ENCODE measurements around the gene AMOTL2. TPM values are rescaled to one million over a fixed set of nuclear protein-coding genes. Genes with fewer than 3 reads are reported as not detected.
A peak's percentile ranks its signal among the peaks of the same experiment; 100 is the strongest.

Gene AMOTL2
- polyA plus RNA-seq, 1 of the 3 experiments (the other 2 are of a cell fraction): 185 TPM

- peak; percentile 77 for TF ChIP-seq NFIC (IDR thresholded peaks at IDR 0.05; ENCODE audit: borderline replicate concordance)
Observed at GRCh38 chr3:134317106-134317947, 56.9 kb downstream of the AMOTL2 start (continued).

DNA sequence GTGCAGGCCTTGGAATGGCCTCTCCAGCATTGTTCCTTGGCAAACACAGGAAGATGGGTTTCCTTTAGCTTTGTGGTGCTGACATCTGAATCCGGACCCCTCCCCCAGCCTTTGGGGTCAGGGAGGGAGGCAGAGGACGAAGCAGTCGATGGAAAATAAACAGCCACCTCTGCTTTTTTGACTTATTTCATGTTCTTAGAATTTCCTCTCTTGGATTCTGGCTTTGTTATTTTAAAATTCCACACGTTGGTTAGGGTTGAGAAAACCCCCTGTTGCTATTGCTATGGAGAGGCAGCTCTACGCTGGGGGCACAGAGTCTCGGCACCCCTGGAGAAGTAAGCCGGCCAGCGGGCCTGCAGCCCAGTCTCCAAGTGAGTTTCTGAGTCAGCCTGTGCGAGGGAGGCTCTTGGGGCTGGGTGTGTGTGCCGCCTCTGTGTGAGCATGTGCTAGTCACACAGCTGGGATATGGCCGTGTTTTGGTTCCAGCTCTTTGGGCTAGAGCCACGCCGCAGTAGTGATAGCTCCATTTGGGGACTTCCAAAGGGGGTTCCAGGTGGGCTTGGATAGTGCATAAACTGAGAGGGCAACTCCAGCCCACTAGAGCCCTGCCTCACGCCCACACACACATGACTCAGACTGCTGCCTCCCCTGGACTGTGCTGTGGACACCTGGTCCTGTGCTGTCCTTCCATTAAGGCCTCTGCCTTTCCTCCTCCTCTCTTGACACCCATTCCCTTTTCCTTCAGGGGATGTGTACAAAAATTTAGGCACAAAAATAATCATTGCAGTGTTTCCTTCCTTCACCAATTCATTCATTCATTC, 58.8 kb downstream of the AMOTL2 start:
- Histone ChIP-seq H3F3A (replicated peaks; ENCODE audit: insufficient read depth) (peaks cover 37% of the 10 kb centered on the region), H3K9me3 (no peaks in the 10 kb centered on the region), H3K36me3 (replicated peaks in 1 of 2; ENCODE audit: control insufficient read depth in 1 of 2, insufficient read depth in 2 of 2, low read length in 1 of 2) (no peaks in the 10 kb centered on the region), H3K27me3 (ENCODE audit: insufficient read depth) (no peaks in the 10 kb centered on the region), H3K79me2 (ENCODE audit: insufficient read depth) (no peaks in the 10 kb centered on the region), H4K20me1 (ENCODE audit: insufficient read depth) (no peaks in the 10 kb centered on the region), H3K9ac (no peak overlapping the region), H3K27ac (ENCODE audit: low read depth in 2 of 2, low read length in 1 of 2) (peak overlapping the region in 1 of 2 experiments; percentile 11; a peak in 1 of 4 replicates), H3K9me2 (no peaks in the 10 kb centered on the region), H3K4me2 (no peak overlapping the region), H3K4me1 (ENCODE audit: control insufficient read depth in 1 of 2, insufficient read depth in 2 of 2, low read depth in 1 of 2, low read length in 1 of 2) (peaks cover 0 to 29% of the 10 kb centered on the region in 2 experiments; a peak in 1 of 4 replicates), H3K4me3 (ENCODE audit: low read depth in 2 of 2, low read length in 1 of 2) (no peak overlapping the region), H2AFZ (ENCODE audit: low read depth) (no peak overlapping the region)
- DNase-seq: no peak
- WGBS (ENCODE audit: low lambda C conversion rate): 75% methylated on average over 10 of the region's 14 CpGs
- CTCF ChIA-PET: interaction anchor here (0.9 to 18.5 kb wide), 2 partner anchors 15 to 164 kb away, joined by 3 to 375 read pairs; partner anchors contain the start of genes ANAPC13 and CEP63
- TF ChIP-seq MAX (IDR thresholded peaks at IDR 0.05; ENCODE audit: low read depth): 0 out of 2 replicates have a peak, but pooled peaks have one; percentile 23
- no peak for TF ChIP-seq SMC3 (IDR thresholded peaks at IDR 0.05; ENCODE audit: low read depth, low read length)
- POLR2A ChIA-PET: no interaction called here

- peaks cover 0 to 31% of the 10 kb centered on the region in 2 experiments; a peak in 1 of 4 replicates for H3K4me1 ChIP-seq (ENCODE audit: control insufficient read depth in 1 of 2, insufficient read depth in 2 of 2, low read depth in 1 of 2, low read length in 1 of 2)
- no peaks in the 10 kb centered on the region for H3K36me3 ChIP-seq (replicated peaks in 1 of 2; ENCODE audit: control insufficient read depth in 1 of 2, insufficient read depth in 2 of 2, low read length in 1 of 2)
- H3K9me2 ChIP-seq: no peaks in the 10 kb centered on the region
- 0 out of 4 replicates have a peak overlapping the region, but pooled peaks of 1 of the 2 experiments have one; percentile 11 for H3K27ac ChIP-seq (ENCODE audit: low read depth in 2 of 2, low read length in 1 of 2)
- no peaks in the 10 kb centered on the region for H3K9me3 ChIP-seq
- CTCF ChIA-PET: interaction anchor here (0.7 to 18.5 kb wide), 4 partner anchors 14 to 165 kb away, joined by 3 to 375 read pairs (median 3); partner anchors contain the start of genes ANAPC13 and CEP63
- no peaks in the 10 kb centered on the region for H4K20me1 ChIP-seq (ENCODE audit: insufficient read depth)
- peaks cover 38% of the 10 kb centered on the region for H3F3A ChIP-seq (replicated peaks; ENCODE audit: insufficient read depth)
- 0 out of 2 replicates have a peak, but pooled peaks have one; percentile 68 for TF ChIP-seq REST (IDR thresholded peaks at IDR 0.05; ENCODE audit: low read depth, low read length)
- TF ChIP-seq, protein P1, sequence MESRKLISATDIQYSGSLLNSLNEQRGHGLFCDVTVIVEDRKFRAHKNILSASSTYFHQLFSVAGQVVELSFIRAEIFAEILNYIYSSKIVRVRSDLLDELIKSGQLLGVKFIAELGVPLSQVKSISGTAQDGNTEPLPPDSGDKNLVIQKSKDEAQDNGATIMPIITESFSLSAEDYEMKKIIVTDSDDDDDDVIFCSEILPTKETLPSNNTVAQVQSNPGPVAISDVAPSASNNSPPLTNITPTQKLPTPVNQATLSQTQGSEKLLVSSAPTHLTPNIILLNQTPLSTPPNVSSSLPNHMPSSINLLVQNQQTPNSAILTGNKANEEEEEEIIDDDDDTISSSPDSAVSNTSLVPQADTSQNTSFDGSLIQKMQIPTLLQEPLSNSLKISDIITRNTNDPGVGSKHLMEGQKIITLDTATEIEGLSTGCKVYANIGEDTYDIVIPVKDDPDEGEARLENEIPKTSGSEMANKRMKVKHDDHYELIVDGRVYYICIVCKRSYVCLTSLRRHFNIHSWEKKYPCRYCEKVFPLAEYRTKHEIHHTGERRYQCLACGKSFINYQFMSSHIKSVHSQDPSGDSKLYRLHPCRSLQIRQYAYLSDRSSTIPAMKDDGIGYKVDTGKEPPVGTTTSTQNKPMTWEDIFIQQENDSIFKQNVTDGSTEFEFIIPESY (IDR thresholded peaks at IDR 0.05; ENCODE audit: borderline replicate concordance, low read depth): no peak
- H3K79me2 ChIP-seq (ENCODE audit: insufficient read depth): no peaks in the 10 kb centered on the region
- POLR2A ChIA-PET: no interaction called here
- no peak for DNase-seq
- 96% methylated on average over 6 of the region's 6 CpGs for WGBS (ENCODE audit: low lambda C conversion rate)
- no peak overlapping the region for H3K9ac ChIP-seq
- no peak overlapping the region for H2AFZ ChIP-seq (ENCODE audit: low read depth)
- no peak overlapping the region for H3K4me2 ChIP-seq
- H3K27me3 ChIP-seq (ENCODE audit: insufficient read depth): no peaks in the 10 kb centered on the region
- H3K4me3 ChIP-seq (ENCODE audit: low read depth in 2 of 2, low read length in 1 of 2): no peak overlapping the region
Observed at GRCh38 chr3:134314588-134315285, 59.5 kb downstream of the AMOTL2 start.

All from SK-N-SH (cell line).